Measurements from ENCODE around the gene SVBP. TPM values are rescaled to one million over a fixed set of nuclear protein-coding genes. Genes with fewer than 3 reads are reported as not detected.

SVBP gene
- total and polyA plus RNA-seq, 4 donors = 3.4 to 21.8 (median 15.0) TPM

- no peak for TF ChIP-seq ZBTB33 (IDR thresholded peaks at IDR 0.05)
- TF ChIP-seq YY1 (IDR thresholded peaks at IDR 0.05) = no peak
- no peak for TF ChIP-seq FOXA1 (IDR thresholded peaks at IDR 0.05)
- no peak for TF ChIP-seq RAD21 (IDR thresholded peaks at IDR 0.05)
- no peak for TF ChIP-seq EGR1 (IDR thresholded peaks at IDR 0.05; ENCODE audit: low read depth in 2 of 2)
- no peak for TF ChIP-seq HNF4A (conservative IDR thresholded peaks at IDR 0.05)
- TF ChIP-seq MAX (IDR thresholded peaks at IDR 0.05) = no peak
- TF ChIP-seq HNF4G (IDR thresholded peaks at IDR 0.05) = no peak
- no peak for TF ChIP-seq CTCF (IDR thresholded peaks at IDR 0.05; ENCODE audit: low read depth, low read length, missing input control)
- no peak for TF ChIP-seq REST (IDR thresholded peaks at IDR 0.05)
- TF ChIP-seq NR2F2 (IDR thresholded peaks at IDR 0.05) = no peak
- TF ChIP-seq ATF3 (IDR thresholded peaks at IDR 0.05) = no peak
- Histone ChIP-seq H3K9ac (ENCODE audit: low read depth in 1 of 2, low read length in 2 of 2) (no peak overlapping the region), H3K27ac (ENCODE audit: low read depth in 1 of 2, low read length in 2 of 2) (no peak overlapping the region), H3K4me3 (ENCODE audit: low read depth in 1 of 3, low read length in 3 of 3) (no peak overlapping the region), H3K4me1 (ENCODE audit: control insufficient read depth in 4 of 4, insufficient read depth in 4 of 4, low read length in 3 of 4) (no peaks in the 10 kb centered on the region), H3K27me3 (ENCODE audit: control insufficient read depth in 4 of 4, insufficient read depth in 4 of 4, low read length in 3 of 4) (no peaks in the 10 kb centered on the region), H3K36me3 (ENCODE audit: control insufficient read depth in 4 of 4, insufficient read depth in 3 of 4, low read depth in 1 of 4, low read length in 3 of 4) (peaks cover 3 to 13% (median 7%) of the 10 kb centered on the region in 4 donors), H3K9me3 (ENCODE audit: control insufficient read depth in 4 of 4, low read length in 3 of 4) (no peaks in the 10 kb centered on the region)
- DNase-seq (ENCODE audit: low spot score) = no peak
These were observed 14.1 kb upstream of the SVBP start for GRCh38 chr1:42831273-42831672.

- Histone ChIP-seq H3K4me1 (ENCODE audit: control insufficient read depth in 4 of 4, insufficient read depth in 4 of 4, low read length in 3 of 4) (no peaks in the 10 kb centered on the region), H3K4me3 (ENCODE audit: low read depth in 1 of 3, low read length in 3 of 3) (no peak overlapping the region), H3K9ac (ENCODE audit: low read depth in 1 of 2, low read length in 2 of 2) (no peak overlapping the region), H3K9me3 (ENCODE audit: control insufficient read depth in 4 of 4, low read length in 3 of 4) (no peaks in the 10 kb centered on the region), H3K27me3 (ENCODE audit: control insufficient read depth in 4 of 4, insufficient read depth in 4 of 4, low read length in 3 of 4) (no peaks in the 10 kb centered on the region), H3K36me3 (ENCODE audit: control insufficient read depth in 4 of 4, insufficient read depth in 3 of 4, low read depth in 1 of 4, low read length in 3 of 4) (peaks cover 3 to 13% (median 7%) of the 10 kb centered on the region in 4 donors), H3K27ac (ENCODE audit: low read depth in 1 of 2, low read length in 2 of 2) (no peak overlapping the region)
- DNase-seq (ENCODE audit: low spot score) = no peak
- TF ChIP-seq TAF1 (conservative IDR thresholded peaks at IDR 0.05) (no peak), YY1 (IDR thresholded peaks at IDR 0.05) (no peak)
- 94% methylated on average over 17 of the region's 17 CpGs for WGBS
These were observed 13.4 kb upstream of the SVBP start for GRCh38 chr1:42830631-42831030.
